Endothelial cell (in vitro differentiated cells): Measurements from ENCODE around the gene PDZD7. TPM values are rescaled to one million over a fixed set of nuclear protein-coding genes. Genes with fewer than 3 reads are reported as not detected.

Source experiments
- DNase-seq: peaks from one replicate; pipeline ENCODE4 v3.0.0; 2021; ENCODE audit warnings: low spot score
- H3K27ac Mint-ChIP-seq: one replicate; pipeline ENCODE4 v1.8.0; 2021; ENCODE audit warnings: mixed read lengths, inconsistent platforms; ENCODE audit not compliant: unreplicated experiment
- H3K27me3 Mint-ChIP-seq: one replicate; pipeline ENCODE4 v1.8.0; 2021; ENCODE audit warnings: mild to moderate bottlenecking, moderate library complexity, mixed read lengths, inconsistent platforms; ENCODE audit not compliant: unreplicated experiment
- H3K36me3 Mint-ChIP-seq: one replicate; pipeline ENCODE4 v1.8.0; 2021; ENCODE audit warnings: mild to moderate bottlenecking, low read depth, mixed read lengths, inconsistent platforms; ENCODE audit not compliant: unreplicated experiment
- H3K4me1 Mint-ChIP-seq: one replicate; pipeline ENCODE4 v1.8.0; 2021; ENCODE audit warnings: mild to moderate bottlenecking, mixed read lengths, inconsistent platforms; ENCODE audit not compliant: unreplicated experiment
- H3K4me3 Mint-ChIP-seq: one replicate; pipeline ENCODE4 v1.8.0; 2021; ENCODE audit warnings: mild to moderate bottlenecking, mixed read lengths, inconsistent platforms; ENCODE audit not compliant: unreplicated experiment
- H3K9me3 Mint-ChIP-seq: one replicate; pipeline ENCODE4 v1.8.0; 2021; ENCODE audit warnings: mixed read lengths, inconsistent platforms; ENCODE audit not compliant: unreplicated experiment
- CTCF ChIP-seq: fragments of 200-600 bp; sonication (generic); IDR thresholded peaks from one replicate; pipeline ENCODE4 v1.5.0; 2021; ENCODE audit warnings: antibody characterized with exemption; ENCODE audit not compliant: unreplicated experiment
- total RNA-seq: library from RNA; stranded (reverse); fragmentation: NEBNext Ultra II Directional; extraction: Animal tissue kit (Norgen Biotek cat#: 25700); gene quantifications from one replicate; pipeline ENCODE4 v1.2.1, GENCODE V29; 2021; ENCODE audit not compliant: unreplicated experiment

The PDZD7 gene
- total RNA-seq, 1 donor from 2014 or later: 0.54 TPM

- H3K27ac Mint-ChIP-seq: no peak overlapping the region
- H3K9me3 Mint-ChIP-seq: no peaks in the 10 kb centered on the region
- peaks cover 27% of the 10 kb centered on the region for H3K36me3 Mint-ChIP-seq
These were observed 46.9 kb downstream of the PDZD7 start for GRCh38 chr10:100983868-100984671.

GRCh38 chr10:100982916-100983830 lies 47.8 kb downstream of the PDZD7 start:
- Mint-ChIP-seq H3K27ac (no peak overlapping the region), H3K36me3 (peaks cover 29% of the 10 kb centered on the region), H3K9me3 (no peaks in the 10 kb centered on the region), H3K27me3 (peaks cover 17% of the 10 kb centered on the region), H3K4me3 (peak overlapping the region; percentile 73), H3K4me1 (peaks cover 11% of the 10 kb centered on the region)
- DNase-seq: no peak
- no peak for TF ChIP-seq CTCF

More at GRCh38 chr10:100983868-100984671, 46.9 kb downstream of the PDZD7 start:
- no peak overlapping the region for H3K4me3 Mint-ChIP-seq
- H3K4me1 Mint-ChIP-seq: peaks cover 12% of the 10 kb centered on the region
- DNase-seq: no peak
- peaks cover 17% of the 10 kb centered on the region for H3K27me3 Mint-ChIP-seq
- no peak for TF ChIP-seq CTCF

GRCh38 chr10:100981178-100981772 lies 49.7 kb downstream of the PDZD7 start:
- DNase-seq: no peak
- H3K4me3 Mint-ChIP-seq: no peak overlapping the region
- H3K27ac Mint-ChIP-seq: no peak overlapping the region
- H3K9me3 Mint-ChIP-seq: no peaks in the 10 kb centered on the region
- no peaks in the 10 kb centered on the region for H3K4me1 Mint-ChIP-seq
- H3K36me3 Mint-ChIP-seq: peaks cover 29% of the 10 kb centered on the region
- no peak for TF ChIP-seq CTCF
- H3K27me3 Mint-ChIP-seq: peaks cover 11% of the 10 kb centered on the region

- no peak for DNase-seq
These were observed 50.2 kb downstream of the PDZD7 start for GRCh38 chr10:100980711-100981110.

More at GRCh38 chr10:100980711-100981110, 50.2 kb downstream of the PDZD7 start:
- H3K27ac Mint-ChIP-seq: no peak overlapping the region
- H3K9me3 Mint-ChIP-seq: no peaks in the 10 kb centered on the region
- no peaks in the 10 kb centered on the region for H3K4me1 Mint-ChIP-seq
- H3K4me3 Mint-ChIP-seq: no peak overlapping the region
- TF ChIP-seq CTCF: no peak
- peaks cover 28% of the 10 kb centered on the region for H3K36me3 Mint-ChIP-seq
- H3K27me3 Mint-ChIP-seq: peaks cover 11% of the 10 kb centered on the region
